ACC112 (cell line): ENCODE data around the gene ZP2.

Experiments
- H2AFZ ChIP-seq: fragments of 200-600 bp; sonication (generic); one replicate; pipeline ENCODE4 v1.6.0; 2017; ENCODE audit warnings: antibody characterized with exemption, low read length; ENCODE audit not compliant: unreplicated experiment
- H3K27ac ChIP-seq: fragments of 200-600 bp; sonication (generic); 2 replicates; pipeline ENCODE4 v1.5.1; 2014; ENCODE audit warnings: low read depth, mild to moderate bottlenecking, antibody characterized with exemption, low read length, moderate library complexity
- H3K27me3 ChIP-seq: fragments of 200-600 bp; sonication (generic); 2 replicates; pipeline ENCODE4 v1.6.1; 2014; ENCODE audit warnings: mild to moderate bottlenecking, antibody characterized with exemption, low read length, moderate library complexity, mixed read lengths; ENCODE audit not compliant: insufficient read depth
- H3K36me3 ChIP-seq: fragments of 200-600 bp; sonication (generic); 2 replicates; pipeline ENCODE4 v1.6.1; 2016; ENCODE audit warnings: mild to moderate bottlenecking, antibody characterized with exemption, low read length, moderate library complexity, mixed read lengths; ENCODE audit not compliant: insufficient read depth
- H3K4me1 ChIP-seq: fragments of 200-600 bp; sonication (generic); one replicate; pipeline ENCODE4 v1.6.1; 2016; ENCODE audit warnings: low read length, mixed read lengths; ENCODE audit not compliant: insufficient read depth, unreplicated experiment, control insufficient read depth
- H3K4me3 ChIP-seq: fragments of 200-600 bp; sonication (generic); 2 replicates; pipeline ENCODE4 v1.5.1; 2014; ENCODE audit warnings: mild to moderate bottlenecking, low read depth, low read length
- H3K79me2 ChIP-seq: fragments of 200-600 bp; sonication (generic); one replicate; pipeline ENCODE4 v1.6.0; 2016; ENCODE audit warnings: low read length; ENCODE audit not compliant: control insufficient read depth, unreplicated experiment, insufficient read depth

Gene ZP2

GRCh38 chr16:21194771-21195301, 16.5 kb downstream of the ZP2 start:
- no peaks in the 10 kb centered on the region for H3K36me3 ChIP-seq
- no peak overlapping the region for H3K27ac ChIP-seq
- H2AFZ ChIP-seq = no peak overlapping the region
- H3K27me3 ChIP-seq = peaks cover 50% of the 10 kb centered on the region
- H3K4me3 ChIP-seq = no peak overlapping the region
- peaks cover 6% of the 10 kb centered on the region for H3K4me1 ChIP-seq
- H3K79me2 ChIP-seq = no peaks in the 10 kb centered on the region

- H3K27me3 ChIP-seq = peaks cover 33% of the 10 kb centered on the region
- peaks cover 7% of the 10 kb centered on the region for H3K4me1 ChIP-seq
- no peaks in the 10 kb centered on the region for H3K79me2 ChIP-seq
- H3K27ac ChIP-seq = no peak overlapping the region
- no peaks in the 10 kb centered on the region for H3K36me3 ChIP-seq
- no peak overlapping the region for H3K4me3 ChIP-seq
- no peak overlapping the region for H2AFZ ChIP-seq
Observed at GRCh38 chr16:21192991-21193390, 18.4 kb downstream of the ZP2 start.

GRCh38 chr16:21190599-21190998, 20.8 kb downstream of the ZP2 start:
- Histone ChIP-seq H2AFZ (no peak overlapping the region), H3K4me3 (no peak overlapping the region), H3K79me2 (no peaks in the 10 kb centered on the region), H3K36me3 (no peaks in the 10 kb centered on the region), H3K27ac (no peak overlapping the region), H3K4me1 (peaks cover 17% of the 10 kb centered on the region), H3K27me3 (peaks cover 15% of the 10 kb centered on the region; the same call in 1 of the 2 replicates)

DNA sequence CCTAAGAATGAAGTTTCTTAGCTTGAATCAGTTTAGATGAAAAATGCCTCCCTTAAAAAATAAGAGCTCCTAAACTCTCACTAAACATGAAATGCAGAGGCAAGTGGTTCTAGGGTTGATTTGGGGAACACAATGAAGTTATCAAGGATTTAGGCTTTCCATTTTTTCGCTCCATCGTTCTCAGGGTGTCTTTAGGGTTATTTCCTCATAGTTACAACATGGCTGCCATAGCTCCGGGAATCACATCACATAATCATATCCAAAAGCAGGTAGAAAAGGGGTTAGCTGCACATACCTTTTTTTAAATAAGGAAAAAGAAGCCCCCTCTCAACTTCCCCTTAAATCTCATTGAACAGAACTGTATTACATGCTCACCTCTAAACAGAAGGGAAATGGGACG, 21.4 kb downstream of the ZP2 start:
- peaks cover 14% of the 10 kb centered on the region for H3K4me1 ChIP-seq
- no peaks in the 10 kb centered on the region for H3K36me3 ChIP-seq
- H3K27me3 ChIP-seq = peaks cover 15% of the 10 kb centered on the region; the same call in 1 of the 2 replicates
- no peaks in the 10 kb centered on the region for H3K79me2 ChIP-seq
- no peak overlapping the region for H3K4me3 ChIP-seq
- no peak overlapping the region for H2AFZ ChIP-seq
- H3K27ac ChIP-seq = no peak overlapping the region

DNA sequence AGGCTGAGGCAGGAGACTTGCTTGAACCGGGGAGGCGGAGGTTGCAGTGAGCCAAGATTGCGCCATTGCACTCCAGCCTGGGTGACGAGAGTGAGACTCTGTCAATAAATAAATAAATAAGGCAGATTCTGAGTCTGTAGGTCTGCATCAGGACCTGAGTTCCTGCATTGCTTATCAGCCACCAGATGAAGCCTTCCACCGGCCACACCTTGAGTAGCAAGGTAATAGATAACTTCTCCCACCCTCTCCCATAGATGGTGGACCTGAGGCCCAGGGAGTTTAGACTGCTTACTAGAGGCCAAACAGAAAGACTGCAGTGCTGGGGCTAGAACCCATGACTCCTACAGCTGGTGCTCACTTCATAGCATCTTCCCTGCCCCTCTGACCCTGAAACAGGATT, 22.1 kb downstream of the ZP2 start:
- H3K79me2 ChIP-seq = no peaks in the 10 kb centered on the region
- H3K4me1 ChIP-seq = peaks cover 10% of the 10 kb centered on the region
- no peak overlapping the region for H2AFZ ChIP-seq
- no peaks in the 10 kb centered on the region for H3K36me3 ChIP-seq
- H3K4me3 ChIP-seq = no peak overlapping the region
- H3K27me3 ChIP-seq = peaks cover 13% of the 10 kb centered on the region; the same call in 1 of the 2 replicates
- H3K27ac ChIP-seq = no peak overlapping the region

DNA sequence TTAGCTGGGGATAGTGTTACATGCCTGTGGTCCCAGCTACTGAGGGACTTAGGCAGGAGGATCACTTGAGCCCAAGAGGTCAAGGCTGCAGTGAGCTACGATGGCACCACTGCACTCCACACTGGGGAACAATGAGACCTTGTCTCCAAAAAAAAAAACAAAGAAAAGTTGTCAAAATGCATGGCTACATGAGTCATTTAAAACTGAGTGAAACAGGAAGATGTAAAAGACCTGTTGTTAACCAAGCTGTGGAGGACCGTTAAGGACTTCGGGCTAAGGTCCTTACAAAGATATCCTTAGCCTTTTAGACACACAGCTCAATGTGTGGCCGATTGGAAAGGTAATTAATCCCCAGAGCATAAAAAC, 25.1 kb downstream of the ZP2 start:
- H2AFZ ChIP-seq = no peak overlapping the region
- peaks cover 7% of the 10 kb centered on the region; the same call in 1 of the 2 replicates for H3K36me3 ChIP-seq
- H3K27ac ChIP-seq = no peak overlapping the region
- peaks cover 10% of the 10 kb centered on the region for H3K4me1 ChIP-seq
- H3K79me2 ChIP-seq = no peaks in the 10 kb centered on the region
- no peaks in the 10 kb centered on the region for H3K27me3 ChIP-seq
- H3K4me3 ChIP-seq = no peak overlapping the region

DNA sequence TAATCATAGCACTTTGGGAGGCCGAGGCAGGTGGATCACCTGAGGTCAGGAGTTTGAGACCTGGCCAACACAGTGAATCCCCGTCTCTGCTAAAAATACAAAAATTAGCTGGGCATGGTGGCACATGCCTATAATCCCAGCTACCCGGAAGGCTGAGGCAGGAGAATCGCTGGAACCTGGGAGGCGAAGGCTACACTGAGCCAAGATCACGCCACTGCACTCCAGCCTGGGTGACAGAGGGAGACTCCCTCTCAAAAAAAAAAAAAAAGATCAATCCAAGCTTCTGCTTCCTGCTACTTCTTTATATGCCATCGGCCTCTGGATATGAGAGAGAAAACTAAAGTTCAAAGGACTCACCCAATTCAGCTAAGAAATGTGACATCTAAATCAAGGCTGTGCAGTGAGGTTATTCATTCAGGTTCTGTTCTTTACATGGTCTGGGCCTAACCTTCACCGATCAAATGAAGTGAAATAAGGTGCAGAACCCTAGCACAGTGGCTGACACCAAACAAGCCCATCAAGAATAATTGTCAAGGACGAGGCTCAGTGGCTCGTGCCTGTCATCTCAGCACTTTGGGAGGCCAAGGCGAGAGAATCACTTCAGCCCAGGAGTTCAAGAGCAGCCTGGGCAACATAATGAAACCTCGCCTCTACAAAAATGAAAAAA, 25.6 kb downstream of the ZP2 start:
- Histone ChIP-seq H3K36me3 (peaks cover 10% of the 10 kb centered on the region; the same call in 1 of the 2 replicates), H3K4me1 (peaks cover 10% of the 10 kb centered on the region), H3K79me2 (no peaks in the 10 kb centered on the region), H3K27ac (no peak overlapping the region), H2AFZ (no peak overlapping the region), H3K4me3 (no peak overlapping the region), H3K27me3 (no peaks in the 10 kb centered on the region)

DNA sequence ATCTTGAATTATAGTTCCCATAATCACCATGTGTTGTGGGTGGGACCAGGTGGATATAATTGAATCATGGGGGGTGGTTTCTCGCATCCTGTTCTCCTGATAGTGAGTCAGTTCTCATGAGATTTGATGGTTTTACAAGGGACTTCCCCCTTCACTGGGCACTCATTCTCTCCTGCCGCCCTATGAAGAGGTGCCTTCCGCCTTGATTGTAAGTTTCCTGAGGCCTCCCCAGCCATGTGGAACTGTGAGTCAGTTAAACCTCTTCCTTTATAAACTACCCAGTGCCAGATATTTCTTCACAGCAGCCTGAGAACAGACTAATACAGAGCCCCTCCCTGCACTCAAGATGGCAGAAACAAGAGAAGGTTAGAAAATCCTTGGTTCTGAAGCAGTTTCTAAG, 26.5 kb downstream of the ZP2 start:
- no peak overlapping the region for H3K27ac ChIP-seq
- H2AFZ ChIP-seq = no peak overlapping the region
- H3K4me1 ChIP-seq = peaks cover 10% of the 10 kb centered on the region
- H3K4me3 ChIP-seq = no peak overlapping the region
- no peaks in the 10 kb centered on the region for H3K27me3 ChIP-seq
- peaks cover 13% of the 10 kb centered on the region; the same call in 1 of the 2 replicates for H3K36me3 ChIP-seq
- no peaks in the 10 kb centered on the region for H3K79me2 ChIP-seq

DNA sequence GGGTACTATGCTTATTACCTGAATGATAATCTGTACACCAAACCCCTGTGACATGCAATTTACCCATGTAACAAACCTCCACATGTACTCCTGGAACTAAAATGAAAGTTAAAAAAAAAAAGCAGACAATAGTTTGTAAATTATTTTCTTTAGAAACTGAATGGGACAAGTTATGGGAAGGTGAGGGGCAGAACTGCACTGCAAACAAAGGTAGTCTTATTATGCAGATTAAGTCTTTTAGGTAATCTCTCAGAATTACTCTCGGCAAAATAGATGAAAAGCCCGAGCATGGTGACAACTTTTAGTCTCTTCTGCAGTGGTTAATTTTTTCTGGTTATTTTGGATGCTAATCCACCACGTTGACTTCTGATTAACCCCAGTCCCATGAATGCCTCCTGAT, 27.4 kb downstream of the ZP2 start:
- Histone ChIP-seq H3K79me2 (no peaks in the 10 kb centered on the region), H3K27ac (no peak overlapping the region), H3K4me1 (peaks cover 10% of the 10 kb centered on the region), H3K27me3 (no peaks in the 10 kb centered on the region), H3K4me3 (no peak overlapping the region), H2AFZ (no peak overlapping the region), H3K36me3 (peaks cover 13% of the 10 kb centered on the region; the same call in 1 of the 2 replicates)

DNA sequence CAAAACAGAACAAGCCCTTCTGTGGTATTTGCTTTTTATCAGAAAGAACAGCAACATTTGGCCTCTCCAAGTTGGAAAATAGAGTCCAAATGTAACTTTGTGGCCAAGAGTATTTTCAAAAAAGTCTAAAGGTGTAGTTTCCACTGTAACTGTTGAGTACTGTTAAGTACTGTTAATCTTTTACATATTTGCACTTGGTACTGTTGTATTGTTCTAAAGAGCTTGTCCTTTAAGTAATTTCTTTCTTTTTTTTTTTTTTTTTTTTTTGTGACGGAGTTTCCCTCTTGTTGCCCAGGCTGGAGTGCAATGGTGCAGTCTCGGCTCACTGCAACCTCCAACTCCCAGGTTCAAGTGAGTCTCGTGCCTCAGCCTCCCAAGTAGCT, 31.4 kb downstream of the ZP2 start:
- peaks cover 26% of the 10 kb centered on the region; the same call in 1 of the 2 replicates for H3K36me3 ChIP-seq

More for the DNA sequence above, 31.4 kb downstream of the ZP2 start:
- H2AFZ ChIP-seq = no peak overlapping the region
- no peak overlapping the region for H3K27ac ChIP-seq
- H3K4me3 ChIP-seq = no peak overlapping the region
- H3K4me1 ChIP-seq = no peaks in the 10 kb centered on the region
- no peaks in the 10 kb centered on the region for H3K79me2 ChIP-seq
- H3K27me3 ChIP-seq = no peaks in the 10 kb centered on the region
